Psoas muscle (tissue), 8 donors: ENCODE measurements around the gene HPS5. TPM values are rescaled to one million over a fixed set of nuclear protein-coding genes. Genes with fewer than 3 reads are reported as not detected.

ENCODE experiments used
- ATAC-seq, 4 donors: fragments of 200-7000 bp; cut with Tn5 transposase; one replicate each; pipeline ENCODE4 v1.9.1; 2020; ENCODE audit warnings: moderate library complexity in 3 of 4, mild to moderate bottlenecking in 2 of 4
- DNase-seq, 2 donors: peaks; one replicate each; pipeline ENCODE4 v3.0.0-alpha.2; 2020
- H3K27ac ChIP-seq: fragments of 200-600 bp; one replicate; pipeline ENCODE4 v1.8.0; 2022
- H3K27me3 ChIP-seq, 3 donors: fragments of 200-600 bp in 1 of 3; one replicate each; pipeline versions ENCODE4 v1.6.1 to v1.8.0; 2013 to 2022; ENCODE audit warnings: low read length in 2 of 3, mild to moderate bottlenecking in 2 of 3, moderate library complexity in 1 of 3; ENCODE audit not compliant: insufficient read depth in 3 of 3
- H3K36me3 ChIP-seq, 2 donors: fragments of 200-600 bp in 1 of 2; one replicate each; pipeline versions ENCODE4 v1.6.1 to v1.8.0; 2013 to 2022; ENCODE audit warnings: low read depth in 1 of 2, mild to moderate bottlenecking in 1 of 2, moderate library complexity in 1 of 2; ENCODE audit not compliant: insufficient read depth in 1 of 2
- H3K4me1 ChIP-seq: fragments of 200-600 bp; one replicate; pipeline ENCODE4 v1.8.0; 2022
- H3K4me3 ChIP-seq: fragments of 200-600 bp; one replicate; pipeline ENCODE4 v1.8.0; 2022; ENCODE audit warnings: mild to moderate bottlenecking
- H3K9me3 ChIP-seq: fragments of 200-600 bp; one replicate; pipeline ENCODE4 v1.8.0; 2022
- WGBS, 3 donors: extraction: QIAGEN DNeasy Blood & Tissue Kit; methylation state at CpG; one replicate each; pipeline versions ENCODE4 v1.1.6 to v1.1.7; 2013; 5-methylcytosine and 5-hydroxymethylcytosine counted together
- intact Hi-C, 2 donors: fragments of 100-400 bp; cut with DNase I; formaldehyde crosslinking; loops; one replicate each; pipeline versions ENCODE4 v1.11.0 to v1.14.2; 2022
- polyA plus RNA-seq, 3 donors: library from polyadenylated mRNA; stranded (reverse); fragments of 200-250 nt; gene quantifications; one replicate each; pipeline ENCODE4 v1.2.3, GENCODE V29; 2013
- total RNA-seq, 4 donors: library from RNA; stranded (reverse); fragmentation: NEBNext Ultra II Directional in 2 of 4; extraction: Animal tissue kit (Norgen Biotek cat#: 25700) in 2 of 4; gene quantifications; one replicate each; pipeline versions ENCODE4 v1.2.1 to v1.2.4, GENCODE V29; 2021 to 2023
- TF ChIP-seq, protein P1 (sequence below): fragments of 200-600 bp; IDR thresholded peaks from one replicate; pipeline ENCODE4 v1.8.0; 2022; ENCODE audit warnings: antibody characterized with exemption
- donor health status: healthy with polysubstance abuse.
- donor health status: DM: no; HTN: no; CAD: no; lungs with moderate emphysema.
- donor health status: Bipolar disorder and iron deficiency.
- donor health status: healthy.
- donor health status: DM: yes; HTN: yes; CAD: no.
- donor health status: DM: no; HTN: no; CAD: no.
- donor health status: DM: no; HTN: no; CAD: no.
- donor health status: DM: yes; HTN: yes; CAD: no.

The HPS5 gene
- total and polyA plus RNA-seq, 7 donors: 4.9 to 11.9 (median 9.9) TPM

DNA sequence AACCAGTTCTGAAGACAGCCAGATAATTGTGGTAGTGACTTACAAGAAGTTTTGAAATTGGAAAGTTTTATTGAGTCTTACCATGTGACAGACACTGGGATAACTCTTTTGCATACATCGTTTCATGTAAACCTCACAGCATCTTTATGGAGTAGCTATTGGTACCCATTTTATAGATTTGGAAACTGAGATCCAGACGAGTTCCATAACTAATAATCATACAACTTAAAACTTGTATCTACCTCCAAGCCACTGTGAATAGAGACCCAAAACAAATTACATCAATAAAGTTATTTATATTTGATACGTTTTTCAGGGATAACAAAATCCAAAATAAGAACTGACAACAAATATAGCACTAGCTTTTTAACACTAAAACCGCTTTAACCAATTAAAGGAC lies 36.7 kb upstream of the HPS5 start:
- intact Hi-C loops: no loop called here
- H3K27me3 ChIP-seq: no peaks in the 10 kb centered on the region
- H3K4me3 ChIP-seq: no peak overlapping the region
- TF ChIP-seq, protein P1, sequence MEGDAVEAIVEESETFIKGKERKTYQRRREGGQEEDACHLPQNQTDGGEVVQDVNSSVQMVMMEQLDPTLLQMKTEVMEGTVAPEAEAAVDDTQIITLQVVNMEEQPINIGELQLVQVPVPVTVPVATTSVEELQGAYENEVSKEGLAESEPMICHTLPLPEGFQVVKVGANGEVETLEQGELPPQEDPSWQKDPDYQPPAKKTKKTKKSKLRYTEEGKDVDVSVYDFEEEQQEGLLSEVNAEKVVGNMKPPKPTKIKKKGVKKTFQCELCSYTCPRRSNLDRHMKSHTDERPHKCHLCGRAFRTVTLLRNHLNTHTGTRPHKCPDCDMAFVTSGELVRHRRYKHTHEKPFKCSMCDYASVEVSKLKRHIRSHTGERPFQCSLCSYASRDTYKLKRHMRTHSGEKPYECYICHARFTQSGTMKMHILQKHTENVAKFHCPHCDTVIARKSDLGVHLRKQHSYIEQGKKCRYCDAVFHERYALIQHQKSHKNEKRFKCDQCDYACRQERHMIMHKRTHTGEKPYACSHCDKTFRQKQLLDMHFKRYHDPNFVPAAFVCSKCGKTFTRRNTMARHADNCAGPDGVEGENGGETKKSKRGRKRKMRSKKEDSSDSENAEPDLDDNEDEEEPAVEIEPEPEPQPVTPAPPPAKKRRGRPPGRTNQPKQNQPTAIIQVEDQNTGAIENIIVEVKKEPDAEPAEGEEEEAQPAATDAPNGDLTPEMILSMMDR: no peak
- ATAC-seq: no peak
- no peaks in the 10 kb centered on the region for H3K4me1 ChIP-seq
- DNase-seq: no peak
- whole genome bisulfite sequencing, 3 donors: 89 to 92% (median 90%) methylated on average over 4 of the region's 4 CpGs
- peaks cover 11 to 99% of the 10 kb centered on the region in 2 donors for H3K36me3 ChIP-seq
- no peak overlapping the region for H3K27ac ChIP-seq
- no peaks in the 10 kb centered on the region for H3K9me3 ChIP-seq

GRCh38 chr11:18352581-18352980 lies 30.6 kb upstream of the HPS5 start:
- intact Hi-C loops: no loop called here
- no peaks in the 10 kb centered on the region for H3K9me3 ChIP-seq
- no peak for ATAC-seq
- peaks cover 10 to 98% of the 10 kb centered on the region in 2 donors for H3K36me3 ChIP-seq
- H3K4me1 ChIP-seq: no peaks in the 10 kb centered on the region
- H3K4me3 ChIP-seq: no peak overlapping the region
- H3K27ac ChIP-seq: no peak overlapping the region
- WGBS, 3 donors: 83 to 92% (median 89%) methylated on average over 3 of the region's 3 CpGs
- TF ChIP-seq, protein P1: no peak
- H3K27me3 ChIP-seq: no peaks in the 10 kb centered on the region
- DNase-seq: no peak

DNA sequence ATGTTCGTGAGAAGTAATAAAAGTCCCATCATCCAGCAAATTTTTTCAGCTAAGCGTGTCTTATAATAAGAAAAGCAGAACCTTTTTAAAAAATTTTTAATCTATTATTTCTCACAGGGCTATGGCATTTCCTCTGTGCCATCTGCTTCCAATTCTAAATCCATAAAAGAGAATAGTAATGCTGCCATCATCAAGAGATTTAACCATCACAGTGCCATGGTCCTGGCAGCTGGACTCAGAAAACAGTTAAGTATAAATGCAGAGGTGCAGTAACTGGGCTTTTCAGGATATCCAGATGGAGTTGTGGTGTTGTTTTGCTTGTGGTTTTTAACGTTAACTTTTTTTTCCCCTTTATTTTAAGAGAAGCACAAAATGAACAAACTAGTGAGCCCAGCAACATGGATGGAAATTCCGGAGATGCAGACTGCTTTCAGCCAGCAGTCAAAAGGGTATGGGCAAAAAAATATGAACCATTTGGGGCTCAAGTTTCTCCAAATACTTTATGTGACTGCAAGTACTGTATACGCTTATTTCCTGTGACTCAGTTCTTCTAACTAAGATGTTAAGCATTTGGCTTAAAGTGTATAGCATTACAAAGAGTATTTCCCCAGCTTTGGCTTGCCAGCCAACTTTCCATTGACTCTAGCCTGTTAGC lies 25.7 kb upstream of the HPS5 start:
- intact Hi-C loops: loop anchor here in 1 of 2 donors (5.0 kb wide), 1 partner anchor 60 kb away; no protein-coding TSS in a partner anchor
- no peak for DNase-seq

DNA sequence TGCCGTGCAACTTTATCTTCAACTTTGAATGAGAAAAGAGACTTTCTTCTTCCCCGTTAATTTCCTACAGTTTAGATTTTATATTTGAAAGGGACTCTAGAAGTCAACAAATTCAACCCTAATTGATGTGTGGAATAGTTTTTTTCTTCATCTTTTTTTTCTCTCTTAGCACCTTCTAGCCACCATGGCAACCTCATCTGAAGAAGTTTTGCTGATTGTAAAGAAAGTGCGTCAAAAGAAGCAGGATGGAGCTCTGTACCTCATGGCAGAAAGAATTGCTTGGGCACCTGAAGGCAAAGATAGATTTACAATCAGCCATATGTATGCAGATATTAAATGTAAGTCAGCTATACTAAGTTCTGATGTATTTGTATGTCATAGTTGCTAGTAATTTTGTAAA lies 11.0 kb upstream of the HPS5 start:
- no peak overlapping the region for H3K27ac ChIP-seq
- TF ChIP-seq, protein P1: no peak
- DNase-seq: no peak
- intact Hi-C loops: loop anchor here (10.0 kb wide), 2 partner anchors 142 to 172 kb away; no protein-coding TSS in a partner anchor
- H3K4me1 ChIP-seq: no peaks in the 10 kb centered on the region
- no peak overlapping the region for H3K4me3 ChIP-seq
- H3K27me3 ChIP-seq: no peaks in the 10 kb centered on the region
- H3K9me3 ChIP-seq: no peaks in the 10 kb centered on the region
- WGBS, 3 donors: 94 to 99% (median 99%) methylated on average over 3 of the region's 3 CpGs
- ATAC-seq: no peak
- H3K36me3 ChIP-seq: peaks cover 0 to 84% of the 10 kb centered on the region in 2 donors

More for the DNA sequence above, 25.7 kb upstream of the HPS5 start:
- no peaks in the 10 kb centered on the region for H3K9me3 ChIP-seq
- no peak overlapping the region for H3K27ac ChIP-seq
- no peaks in the 10 kb centered on the region for H3K27me3 ChIP-seq
- H3K4me1 ChIP-seq: no peaks in the 10 kb centered on the region
- H3K36me3 ChIP-seq: peaks cover 6 to 98% of the 10 kb centered on the region in 2 donors
- H3K4me3 ChIP-seq: no peak overlapping the region
- 86 to 89% (median 87%) methylated on average over 5 of the region's 5 CpGs for WGBS, 3 donors
- TF ChIP-seq, protein P1: no peak
- no peak for ATAC-seq

DNA sequence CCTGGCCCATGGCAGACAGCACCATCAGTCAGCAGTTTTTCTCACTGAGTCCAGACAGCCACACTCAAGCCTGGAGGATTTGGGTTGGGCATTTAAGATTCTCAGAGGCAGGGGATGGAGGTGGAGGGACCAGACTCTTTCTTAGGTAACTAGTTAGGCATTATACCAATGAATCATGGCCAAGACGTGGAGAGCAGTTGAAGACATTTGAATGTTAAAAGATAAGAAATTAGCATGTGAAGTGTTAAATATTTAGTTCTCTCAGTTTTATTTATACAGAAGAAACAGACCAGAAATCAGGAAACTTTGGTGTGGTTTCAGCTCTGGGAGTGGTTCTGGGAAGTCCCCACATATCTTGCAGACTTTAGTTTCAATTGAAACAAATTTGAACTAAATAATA lies 10.4 kb upstream of the HPS5 start:
- no peak for DNase-seq
- no peak for ATAC-seq
- no peaks in the 10 kb centered on the region for H3K9me3 ChIP-seq
- no peak overlapping the region for H3K27ac ChIP-seq
- H3K4me3 ChIP-seq: no peak overlapping the region
- H3K4me1 ChIP-seq: no peaks in the 10 kb centered on the region
- H3K27me3 ChIP-seq: no peaks in the 10 kb centered on the region
- whole genome bisulfite sequencing, 3 donors: 87 to 89% (median 88%) methylated on average over 1 of the region's 1 CpG
- H3K36me3 ChIP-seq: peaks cover 0 to 84% of the 10 kb centered on the region in 2 donors
- intact Hi-C loops: loop anchor here (10.0 kb wide), 2 partner anchors 142 to 172 kb away; no protein-coding TSS in a partner anchor
- TF ChIP-seq, protein P1: no peak
